ENCODE results near the gene ELF4.

Gene ELF4

GRCh38 chrX:130032552-130032951, 77.7 kb downstream of the ELF4 start:
- no peak for DNase-seq

- no peak for DNase-seq
These were observed 79.5 kb downstream of the ELF4 start for GRCh38 chrX:130030826-130031225.

- no peak for DNase-seq
These were observed 82.1 kb downstream of the ELF4 start for GRCh38 chrX:130028196-130028595.

GRCh38 chrX:130027569-130027968, 82.7 kb downstream of the ELF4 start:
- no peak for DNase-seq

GRCh38 chrX:130025256-130025655, 85.0 kb downstream of the ELF4 start:
- no peak for DNase-seq

- no peak for DNase-seq
These were observed 86.2 kb downstream of the ELF4 start for GRCh38 chrX:130024127-130024526.

- no peak for DNase-seq
These were observed 89.5 kb downstream of the ELF4 start for GRCh38 chrX:130020661-130021324.

GRCh38 chrX:130018143-130018542, 92.2 kb downstream of the ELF4 start:
- no peak for DNase-seq

GRCh38 chrX:130015181-130015580, 95.1 kb downstream of the ELF4 start:
- DNase-seq, result no peak
